T-cell (primary cell): ENCODE measurements around the gene DPP6. TPM values are rescaled to one million over a fixed set of nuclear protein-coding genes. Genes with fewer than 3 reads are reported as not detected.
"Not testable (repeated sequence)": the region's sequence is repeated elsewhere in the genome, so short reads cannot be mapped to it uniquely, and the experiment has no call there.

Source experiments
- ATAC-seq, 4 experiments: fragments of 200-7000 bp in 3 of 4; fragments of 150-1000 bp in 1 of 4; cut with Tn5 transposase; replicated peaks in 1 of 4; 1 replicate in 3 of 4; 2 replicates in 1 of 4; pipeline ENCODE4 v1.10.0; 2021; ENCODE audit warnings: moderate library complexity in 3 of 4, mild to moderate bottlenecking in 2 of 4, moderate number of reproducible peaks in 1 of 4
- CTCF ChIA-PET, 2 donors: fragments of 300-600 bp; sonication (Branson Sonifier 250); formaldehyde crosslinking; loops; one replicate each; lab custom pipeline; 2022; ENCODE audit warnings: antibody characterized with exemption in 2 of 2; lab: Charles Lee
- POLR2A ChIA-PET, 2 donors: fragments of 300-600 bp; sonication (Branson Sonifier 250); formaldehyde crosslinking; loops; one replicate each; lab custom pipeline; 2022; ENCODE audit warnings: antibody characterized with exemption in 2 of 2; lab: Charles Lee
- DNase-seq, 35 experiments: peaks; one replicate each; pipeline versions ENCODE4 v3.0.0 to v3.0.0-alpha.2; 2013 to 2023
- H3K27ac ChIP-seq: one replicate; pipeline ENCODE4 v1.5.1; 2013; ENCODE audit warnings: low read length
- H3K27me3 ChIP-seq, 2 experiments: replicated peaks in 1 of 2; 1 replicate in 1 of 2; 2 replicates in 1 of 2; pipeline versions ENCODE4 v1.6.1 to v1.7.0; 2013; ENCODE audit warnings: low read length in 1 of 2, mixed read lengths in 1 of 2; ENCODE audit not compliant: control insufficient read depth in 2 of 2, insufficient read depth in 2 of 2; ENCODE audit errors: extremely low read depth in 1 of 2
- H3K36me3 ChIP-seq, 2 donors: 1 replicate in 1 of 2; 2 replicates in 1 of 2; pipeline versions ENCODE4 v1.6.1 to v1.7.0; 2013; ENCODE audit warnings: low read length in 1 of 2; ENCODE audit not compliant: control insufficient read depth in 2 of 2, insufficient read depth in 1 of 2; ENCODE audit errors: extremely low read depth in 1 of 2
- H3K4me1 ChIP-seq, 2 experiments: 1 replicate in 1 of 2; 2 replicates in 1 of 2; pipeline versions ENCODE4 v1.6.1 to v1.7.0; 2013; ENCODE audit warnings: low read length in 2 of 2, mixed read lengths in 1 of 2; ENCODE audit not compliant: insufficient read depth in 2 of 2, control insufficient read depth in 1 of 2; ENCODE audit errors: extremely low read depth in 1 of 2
- H3K4me3 ChIP-seq, 2 donors: 1 replicate in 1 of 2; 2 replicates in 1 of 2; pipeline versions ENCODE4 v1.5.1 to v1.7.0; 2013; ENCODE audit warnings: mild to moderate bottlenecking in 2 of 2, low read length in 1 of 2, moderate library complexity in 1 of 2; ENCODE audit not compliant: control insufficient read depth in 1 of 2; ENCODE audit errors: extremely low read depth in 1 of 2
- H3K9me3 ChIP-seq: 2 replicates; pipeline ENCODE4 v1.7.0; 2013
- H3K27ac Mint-ChIP-seq, 2 donors: one replicate each; pipeline ENCODE4 v1.8.0; 2020 to 2021; ENCODE audit warnings: mild to moderate bottlenecking in 2 of 2, mixed read lengths in 2 of 2
- H3K27me3 Mint-ChIP-seq, 2 donors: one replicate each; pipeline ENCODE4 v1.8.0; 2021 to 2022; ENCODE audit warnings: mixed read lengths in 2 of 2
- H3K36me3 Mint-ChIP-seq: one replicate; pipeline ENCODE4 v1.8.0; 2021; ENCODE audit warnings: mixed read lengths
- H3K4me1 Mint-ChIP-seq, 3 donors: one replicate each; pipeline ENCODE4 v1.8.0; 2020 to 2022; ENCODE audit warnings: mixed read lengths in 3 of 3, mild to moderate bottlenecking in 1 of 3
- H3K4me3 Mint-ChIP-seq, 3 donors: one replicate each; pipeline ENCODE4 v1.8.0; 2020 to 2022; ENCODE audit warnings: mild to moderate bottlenecking in 3 of 3, mixed read lengths in 3 of 3, moderate library complexity in 3 of 3
- H3K9me3 Mint-ChIP-seq, 3 donors: one replicate each; pipeline ENCODE4 v1.8.0; 2020 to 2022; ENCODE audit warnings: mixed read lengths in 3 of 3
- WGBS: methylation state at CpG from one replicate; pipeline ENCODE4 v1.1.5; 2013; ENCODE audit warnings: missing lambda C conversion rate; ENCODE audit not compliant: insufficient coverage; 5-methylcytosine and 5-hydroxymethylcytosine counted together
- total RNA-seq, 35 experiments: library from RNA in 6 of 35; stranded (reverse) in 6 of 35; fragments of 120-200 nt in 1 of 35; gene quantifications; one replicate each; pipeline versions ENCODE4 v1.2.1 to v1.2.4 and lab custom pipeline; 2013 to 2026

The DPP6 gene
- total RNA-seq, 5 donors from 2014 or later (not counting 1 experiment from before 2014, with no cell fraction given): not detected

DNA sequence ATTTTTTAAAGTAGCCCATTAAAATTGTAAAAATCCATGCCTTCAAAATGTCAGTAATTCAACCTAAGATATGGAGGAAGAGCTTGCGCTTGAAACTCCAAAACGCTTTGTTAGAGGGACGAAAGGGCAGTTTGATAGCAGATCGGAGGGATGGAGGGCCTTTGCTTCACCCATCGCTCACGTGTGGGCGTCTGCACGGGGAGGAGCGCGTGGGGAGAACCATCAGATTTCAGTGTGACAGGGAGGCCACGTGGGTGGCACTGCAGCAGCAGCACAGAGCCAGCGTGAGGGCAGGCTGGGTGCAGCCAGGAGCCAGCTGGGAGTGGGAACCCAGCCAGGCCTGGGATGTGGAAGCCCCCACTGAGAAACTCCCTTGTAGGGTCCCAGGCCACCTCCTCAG is 625.3 kb downstream of the DPP6 start:
- CTCF ChIA-PET: no interaction called here
- Histone ChIP-seq H3K4me1 (no peaks in the 10 kb centered on the region), H3K36me3 (no peaks in the 10 kb centered on the region), H3K27me3 (peaks cover 0 to 2% of the 10 kb centered on the region in 2 experiments), H3K9me3 (no peaks in the 10 kb centered on the region), H3K27ac (no peak overlapping the region), H3K4me3 (no peak overlapping the region)
- Mint-ChIP-seq H3K9me3 (peaks cover 0 to 5% (median 3%) of the 10 kb centered on the region in 3 donors), H3K4me3 (no peak overlapping the region), H3K36me3 (no peaks in the 10 kb centered on the region), H3K4me1 (no peaks in the 10 kb centered on the region), H3K27me3 (no peaks in the 10 kb centered on the region), H3K27ac (no peak overlapping the region)
- DNase-seq (no peak), ATAC-seq (no peak)
- 89% methylated on average over 12 of the region's 12 CpGs for WGBS
- POLR2A ChIA-PET: no interaction called here

DNA sequence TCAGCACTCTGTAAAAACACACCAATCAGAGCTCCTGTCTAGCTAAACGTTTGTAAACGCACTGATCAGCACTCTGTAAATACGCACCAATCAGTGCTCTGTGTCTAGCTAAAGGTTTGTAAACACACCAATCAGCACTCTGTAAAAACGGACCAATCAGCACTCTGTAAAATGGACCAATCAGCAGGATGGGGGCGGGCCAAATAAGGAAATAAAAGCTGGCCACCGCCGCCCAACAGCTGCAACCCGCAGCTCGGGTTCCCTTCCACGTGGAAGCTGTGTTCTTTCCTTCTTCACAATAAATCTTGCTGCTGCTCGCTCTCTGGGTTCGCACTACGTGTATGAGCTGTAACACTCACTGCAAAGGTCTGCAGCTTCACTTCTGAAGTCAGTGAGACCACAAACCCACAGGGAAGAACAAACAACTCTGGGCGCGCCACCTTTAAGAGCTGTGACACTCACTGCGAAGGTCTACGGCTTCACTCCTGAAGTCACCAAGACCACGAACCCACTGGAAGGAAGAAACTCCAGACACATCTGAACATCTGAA is 625.9 kb downstream of the DPP6 start:
- H3K9me3 Mint-ChIP-seq, H3K36me3 ChIP-seq, H3K27ac ChIP-seq, H3K36me3 Mint-ChIP-seq, H3K4me1 ChIP-seq, DNase-seq, ATAC-seq, H3K27me3 Mint-ChIP-seq, H3K27ac Mint-ChIP-seq, CTCF ChIA-PET, H3K4me3 ChIP-seq, H3K4me1 Mint-ChIP-seq, H3K9me3 ChIP-seq, H3K4me3 Mint-ChIP-seq, H3K27me3 ChIP-seq, POLR2A ChIA-PET: not testable (repeated sequence)
- WGBS: 86% methylated on average over 15 of the region's 18 CpGs

DNA sequence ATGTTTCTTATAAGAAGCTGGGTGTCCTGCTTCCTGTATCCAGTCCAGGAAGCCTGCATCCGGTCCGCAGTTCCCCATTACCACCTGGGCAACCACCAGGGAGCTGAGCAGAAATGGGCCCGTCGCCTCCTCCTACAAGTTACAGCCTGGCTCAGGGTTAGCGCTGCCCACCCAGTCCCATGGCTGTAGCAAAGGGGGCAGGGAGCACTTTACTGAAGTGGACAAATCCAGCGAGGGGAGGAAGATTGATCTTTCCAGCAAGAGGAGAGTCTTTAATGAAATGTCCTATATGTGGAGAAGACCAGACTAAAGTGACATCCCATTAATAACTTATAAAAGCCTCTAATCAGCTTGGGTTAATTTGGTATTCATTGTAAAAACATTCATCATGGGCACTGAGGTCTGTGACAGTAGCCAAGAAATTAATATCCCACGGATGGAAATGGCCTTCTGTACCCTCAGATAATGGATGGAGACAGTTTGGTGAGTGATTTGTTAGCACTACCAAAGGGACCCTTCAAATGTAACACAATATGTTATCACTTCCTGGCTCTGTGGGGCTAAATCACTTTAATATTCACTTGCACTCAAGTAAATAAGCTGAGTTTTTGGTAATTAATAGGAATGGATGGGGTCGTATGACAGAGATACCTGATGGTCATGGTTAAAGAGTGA is 627.3 kb downstream of the DPP6 start:
- Mint-ChIP-seq H3K36me3 (no peaks in the 10 kb centered on the region), H3K4me1 (no peaks in the 10 kb centered on the region), H3K27me3 (no peaks in the 10 kb centered on the region), H3K4me3 (no peak overlapping the region), H3K27ac (no peak overlapping the region), H3K9me3 (peaks cover 0 to 5% (median 3%) of the 10 kb centered on the region in 3 donors)
- no peak overlapping the region for H3K4me3 ChIP-seq
- H3K4me1 ChIP-seq: no peaks in the 10 kb centered on the region
- H3K36me3 ChIP-seq: no peaks in the 10 kb centered on the region
- CTCF ChIA-PET: no interaction called here
- no peak for ATAC-seq
- DNase-seq: no peak
- POLR2A ChIA-PET: no interaction called here
- 80% methylated on average over 1 of the region's 8 CpGs for WGBS
- peaks cover 0 to 2% of the 10 kb centered on the region in 2 experiments for H3K27me3 ChIP-seq
- no peaks in the 10 kb centered on the region for H3K9me3 ChIP-seq
- no peak overlapping the region for H3K27ac ChIP-seq

DNA sequence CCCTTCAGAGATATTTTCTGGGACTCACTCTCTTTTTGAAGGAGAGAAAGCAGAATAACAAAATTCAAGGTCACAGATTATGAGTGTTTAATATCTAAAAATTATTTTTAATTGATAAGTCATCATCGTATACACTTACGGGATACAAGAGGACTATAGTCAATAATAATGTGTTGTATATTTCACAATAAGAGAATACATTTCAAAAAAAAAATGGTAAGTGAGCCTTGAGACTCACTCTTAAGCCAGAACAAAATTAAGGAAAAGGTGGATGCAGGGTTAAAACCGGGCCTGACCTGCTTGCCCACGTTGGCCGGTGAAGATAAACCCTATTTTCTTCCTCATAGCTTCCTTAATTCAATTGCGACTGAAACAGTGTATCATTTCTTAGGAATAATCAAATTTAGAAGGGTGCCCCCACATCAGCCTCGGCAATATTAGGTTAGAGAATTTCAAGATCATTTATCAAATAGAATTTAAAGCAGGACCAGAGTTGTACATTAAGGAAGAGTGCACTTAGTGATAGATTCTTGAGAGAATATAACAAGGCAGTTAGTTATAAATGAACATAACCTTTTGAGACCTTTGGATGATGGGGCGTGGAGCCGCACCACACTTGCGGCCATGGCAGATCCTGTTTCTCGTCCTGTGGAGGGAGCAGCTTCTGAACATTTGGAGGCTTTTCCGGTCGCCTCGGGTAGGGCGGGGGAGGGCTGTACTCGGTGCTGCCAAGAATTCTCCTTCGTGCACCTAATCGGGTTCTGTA is 628.9 kb downstream of the DPP6 start:
- H3K4me3 ChIP-seq: no peak overlapping the region
- DNase-seq: no peak
- Mint-ChIP-seq H3K27ac (no peak overlapping the region), H3K9me3 (peaks cover 0 to 5% (median 3%) of the 10 kb centered on the region in 3 donors), H3K4me3 (no peak overlapping the region), H3K4me1 (no peaks in the 10 kb centered on the region), H3K36me3 (no peaks in the 10 kb centered on the region), H3K27me3 (no peaks in the 10 kb centered on the region)
- H3K27me3 ChIP-seq: peaks cover 0 to 2% of the 10 kb centered on the region in 2 experiments
- WGBS: 89% methylated on average over 5 of the region's 18 CpGs
- ChIA-PET CTCF (no interaction called here), POLR2A (no interaction called here)
- H3K36me3 ChIP-seq: no peaks in the 10 kb centered on the region
- H3K4me1 ChIP-seq: no peaks in the 10 kb centered on the region
- H3K9me3 ChIP-seq: no peaks in the 10 kb centered on the region
- no peak overlapping the region for H3K27ac ChIP-seq
- no peak for ATAC-seq

DNA sequence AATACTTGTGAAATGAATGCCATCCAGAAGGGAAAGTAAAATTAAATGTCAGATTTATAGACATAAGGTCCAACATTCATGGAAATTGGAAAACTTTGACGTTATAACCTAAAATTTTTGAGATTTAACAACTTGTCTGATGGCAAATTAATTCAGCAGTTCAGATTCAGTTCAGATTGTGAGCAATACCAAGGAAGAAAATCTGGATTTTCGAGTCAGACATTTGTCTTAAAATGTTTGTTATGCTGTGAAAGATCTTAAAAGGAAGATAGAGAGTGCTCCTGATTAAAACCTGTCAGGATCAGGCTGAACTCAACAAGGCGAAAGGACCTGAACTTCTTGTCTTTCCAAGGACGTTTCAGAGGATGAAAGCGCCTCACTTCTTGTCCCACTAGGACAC is 629.8 kb downstream of the DPP6 start:
- Histone ChIP-seq H3K36me3 (no peaks in the 10 kb centered on the region), H3K4me1 (no peaks in the 10 kb centered on the region), H3K4me3 (no peak overlapping the region), H3K9me3 (no peaks in the 10 kb centered on the region), H3K27ac (no peak overlapping the region), H3K27me3 (peaks cover 0 to 2% of the 10 kb centered on the region in 2 experiments)
- no peaks in the 10 kb centered on the region for H3K4me1 Mint-ChIP-seq
- 72% methylated on average over 4 of the region's 5 CpGs for WGBS
- no peaks in the 10 kb centered on the region for H3K27me3 Mint-ChIP-seq
- ATAC-seq (no peak), DNase-seq (no peak)
- no peaks in the 10 kb centered on the region for H3K36me3 Mint-ChIP-seq
- POLR2A ChIA-PET: no interaction called here
- peaks cover 0 to 5% (median 3%) of the 10 kb centered on the region in 3 donors for H3K9me3 Mint-ChIP-seq
- no peak overlapping the region for H3K4me3 Mint-ChIP-seq
- H3K27ac Mint-ChIP-seq: no peak overlapping the region
- CTCF ChIA-PET: no interaction called here

DNA sequence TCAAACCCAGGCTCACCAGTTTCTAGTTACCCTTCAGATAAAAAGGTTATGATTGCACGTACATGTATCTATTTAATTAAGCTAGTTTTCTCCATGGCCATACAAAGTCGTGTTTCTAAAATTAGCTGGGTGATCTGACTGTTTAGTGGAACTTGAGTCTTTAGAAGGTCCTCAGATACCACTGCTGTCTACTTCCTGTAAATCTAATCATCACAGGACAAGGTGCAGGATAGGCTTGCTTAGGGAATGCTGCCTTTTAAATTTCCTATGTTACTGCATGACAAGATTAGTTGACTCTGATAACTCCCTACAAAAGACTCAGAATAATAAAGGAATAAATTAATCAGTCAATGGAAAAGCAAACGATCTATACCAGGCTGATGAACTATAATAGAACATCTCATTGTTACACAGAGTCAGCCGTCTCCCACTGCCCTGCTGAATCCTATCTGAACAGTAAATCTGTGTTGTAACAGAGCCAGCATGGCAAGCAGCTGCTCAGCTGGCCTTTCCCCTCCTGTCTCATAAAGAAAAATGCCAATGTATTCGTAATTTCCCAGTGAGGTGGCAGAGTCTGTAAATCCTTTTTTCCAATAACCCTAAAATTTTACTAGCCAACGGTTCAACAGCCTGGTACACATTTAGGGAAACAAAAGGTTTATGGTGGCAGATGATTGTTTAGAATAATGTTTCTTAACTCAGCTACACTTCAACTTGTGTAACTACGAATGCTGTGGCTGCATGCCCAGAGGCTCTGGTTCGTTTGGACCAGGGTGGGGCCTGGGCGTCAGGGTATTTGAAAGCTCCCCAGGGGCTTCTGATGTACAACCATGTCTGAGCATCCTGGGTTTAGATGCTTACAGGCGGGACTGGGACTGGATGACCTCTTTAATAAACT is 632.7 kb downstream of the DPP6 start:
- no peaks in the 10 kb centered on the region for H3K27me3 ChIP-seq
- no peaks in the 10 kb centered on the region for H3K27me3 Mint-ChIP-seq
- CTCF ChIA-PET: no interaction called here
- peaks cover 0 to 5% (median 0%) of the 10 kb centered on the region in 3 donors for H3K9me3 Mint-ChIP-seq
- no peak overlapping the region for H3K4me3 Mint-ChIP-seq
- H3K27ac ChIP-seq: no peak overlapping the region
- H3K36me3 ChIP-seq: no peaks in the 10 kb centered on the region
- 53% methylated on average over 2 of the region's 10 CpGs for WGBS
- ATAC-seq (no peak), DNase-seq (no peak)
- POLR2A ChIA-PET: no interaction called here
- no peaks in the 10 kb centered on the region for H3K4me1 Mint-ChIP-seq
- H3K9me3 ChIP-seq: no peaks in the 10 kb centered on the region
- H3K27ac Mint-ChIP-seq: no peak overlapping the region
- no peaks in the 10 kb centered on the region for H3K36me3 Mint-ChIP-seq
- no peaks in the 10 kb centered on the region for H3K4me1 ChIP-seq
- no peak overlapping the region for H3K4me3 ChIP-seq
